Duodenal mucosa (tissue), 2 donors: Measurements from ENCODE around the gene FGF2.

Experiments used
- H3K27ac ChIP-seq: one replicate; pipeline ENCODE4 v1.7.0; 2013; ENCODE audit warnings: low read depth, low read length
- H3K27me3 ChIP-seq, 2 donors: one replicate each; pipeline ENCODE4 v1.7.0; 2013; ENCODE audit warnings: low read length in 2 of 2, control low read depth in 1 of 2; ENCODE audit not compliant: insufficient read depth in 2 of 2, control insufficient read depth in 1 of 2
- H3K36me3 ChIP-seq, 2 donors: one replicate each; pipeline ENCODE4 v1.7.0; 2013; ENCODE audit warnings: low read length in 2 of 2, control low read depth in 1 of 2; ENCODE audit not compliant: insufficient read depth in 2 of 2, control insufficient read depth in 1 of 2
- H3K4me1 ChIP-seq, 2 donors: one replicate each; pipeline ENCODE4 v1.7.0; 2013; ENCODE audit warnings: low read length in 2 of 2, control low read depth in 1 of 2; ENCODE audit not compliant: insufficient read depth in 2 of 2, control insufficient read depth in 1 of 2
- H3K4me3 ChIP-seq, 2 donors: one replicate each; pipeline ENCODE4 v1.7.0; 2013; ENCODE audit warnings: low read length in 2 of 2, low read depth in 1 of 2
- H3K9ac ChIP-seq, 2 donors: one replicate each; pipeline ENCODE4 v1.7.0; 2013; ENCODE audit warnings: low read length in 2 of 2, low read depth in 1 of 2
- H3K9me3 ChIP-seq, 2 donors: one replicate each; pipeline ENCODE4 v1.7.0; 2013; ENCODE audit warnings: low read length in 2 of 2, control low read depth in 1 of 2; ENCODE audit not compliant: control insufficient read depth in 1 of 2

Gene FGF2

GRCh38 chr4:122899682-122900081, 73.1 kb downstream of the FGF2 start:
- Histone ChIP-seq H3K9ac (no peak overlapping the region), H3K9me3 (no peaks in the 10 kb centered on the region), H3K27ac (no peak overlapping the region), H3K36me3 (peaks cover 0 to 3% of the 10 kb centered on the region in 2 donors), H3K4me3 (no peak overlapping the region), H3K27me3 (no peaks in the 10 kb centered on the region), H3K4me1 (no peaks in the 10 kb centered on the region)

- no peak overlapping the region for H3K9ac ChIP-seq
Measured at GRCh38 chr4:122900314-122900713, 73.7 kb downstream of the FGF2 start.

GRCh38 chr4:122901247-122902010, 74.8 kb downstream of the FGF2 start:
- Histone ChIP-seq H3K27me3 (no peaks in the 10 kb centered on the region), H3K4me3 (no peak overlapping the region), H3K27ac (no peak overlapping the region)

More at GRCh38 chr4:122900314-122900713, 73.7 kb downstream of the FGF2 start:
- H3K9me3 ChIP-seq, result no peaks in the 10 kb centered on the region
- H3K4me1 ChIP-seq, result no peaks in the 10 kb centered on the region
- H3K27me3 ChIP-seq, result no peaks in the 10 kb centered on the region
- H3K27ac ChIP-seq, result no peak overlapping the region
- no peak overlapping the region for H3K4me3 ChIP-seq
- H3K36me3 ChIP-seq, result peaks cover 0 to 3% of the 10 kb centered on the region in 2 donors

GRCh38 chr4:122903766-122904288, 77.2 kb downstream of the FGF2 start:
- Histone ChIP-seq H3K9me3 (no peaks in the 10 kb centered on the region), H3K27me3 (no peaks in the 10 kb centered on the region), H3K4me3 (no peak overlapping the region), H3K27ac (no peak overlapping the region), H3K9ac (no peak overlapping the region), H3K4me1 (no peaks in the 10 kb centered on the region), H3K36me3 (peaks cover 0 to 3% of the 10 kb centered on the region in 2 donors)

More at GRCh38 chr4:122901247-122902010, 74.8 kb downstream of the FGF2 start:
- H3K4me1 ChIP-seq, result no peaks in the 10 kb centered on the region
- H3K36me3 ChIP-seq, result peaks cover 0 to 3% of the 10 kb centered on the region in 2 donors
- no peaks in the 10 kb centered on the region for H3K9me3 ChIP-seq
- H3K9ac ChIP-seq, result no peak overlapping the region

GRCh38 chr4:122906859-122907305, 80.3 kb downstream of the FGF2 start:
- H3K9me3 ChIP-seq, result no peaks in the 10 kb centered on the region
- H3K9ac ChIP-seq, result no peak overlapping the region
- no peak overlapping the region for H3K4me3 ChIP-seq
- no peak overlapping the region for H3K27ac ChIP-seq
- peaks cover 0 to 3% of the 10 kb centered on the region in 2 donors for H3K36me3 ChIP-seq
- no peaks in the 10 kb centered on the region for H3K27me3 ChIP-seq
- no peaks in the 10 kb centered on the region for H3K4me1 ChIP-seq

GRCh38 chr4:122908223-122908622, 81.6 kb downstream of the FGF2 start:
- peaks cover 0 to 3% of the 10 kb centered on the region in 2 donors for H3K36me3 ChIP-seq
- no peak overlapping the region for H3K27ac ChIP-seq
- no peak overlapping the region for H3K4me3 ChIP-seq
- H3K4me1 ChIP-seq, result no peaks in the 10 kb centered on the region
- H3K9me3 ChIP-seq, result no peaks in the 10 kb centered on the region
- H3K9ac ChIP-seq, result no peak overlapping the region
- H3K27me3 ChIP-seq, result no peaks in the 10 kb centered on the region

GRCh38 chr4:122909683-122910082, 83.1 kb downstream of the FGF2 start:
- Histone ChIP-seq H3K36me3 (no peaks in the 10 kb centered on the region), H3K27me3 (no peaks in the 10 kb centered on the region), H3K9me3 (no peaks in the 10 kb centered on the region), H3K4me1 (no peaks in the 10 kb centered on the region), H3K27ac (no peak overlapping the region), H3K9ac (no peak overlapping the region), H3K4me3 (no peak overlapping the region)

- H3K9ac ChIP-seq, result no peak overlapping the region
- no peak overlapping the region for H3K4me3 ChIP-seq
- H3K27me3 ChIP-seq, result no peaks in the 10 kb centered on the region
- no peaks in the 10 kb centered on the region for H3K9me3 ChIP-seq
- H3K27ac ChIP-seq, result no peak overlapping the region
- no peaks in the 10 kb centered on the region for H3K4me1 ChIP-seq
- no peaks in the 10 kb centered on the region for H3K36me3 ChIP-seq
Measured at GRCh38 chr4:122911588-122911987, 85.0 kb downstream of the FGF2 start.

GRCh38 chr4:122912810-122913575, 86.4 kb downstream of the FGF2 start:
- H3K4me3 ChIP-seq, result no peak overlapping the region
- no peak overlapping the region for H3K27ac ChIP-seq
- H3K9me3 ChIP-seq, result no peaks in the 10 kb centered on the region
- no peaks in the 10 kb centered on the region for H3K27me3 ChIP-seq
- no peaks in the 10 kb centered on the region for H3K4me1 ChIP-seq
- H3K36me3 ChIP-seq, result no peaks in the 10 kb centered on the region
- H3K9ac ChIP-seq, result no peak overlapping the region

- no peaks in the 10 kb centered on the region for H3K9me3 ChIP-seq
- no peak overlapping the region for H3K9ac ChIP-seq
- H3K4me1 ChIP-seq, result no peaks in the 10 kb centered on the region
- no peak overlapping the region for H3K4me3 ChIP-seq
- H3K27me3 ChIP-seq, result no peaks in the 10 kb centered on the region
- H3K36me3 ChIP-seq, result no peaks in the 10 kb centered on the region
- no peak overlapping the region for H3K27ac ChIP-seq
Measured at GRCh38 chr4:122914292-122914904, 87.8 kb downstream of the FGF2 start.
